SH-SY5Y (cell line): ENCODE data around the gene ERVFRD-1.

Experiments
- GATA2 ChIP-seq: IDR thresholded peaks from 2 replicates; pipeline ENCODE4 v1.6.1; 2011; ENCODE audit warnings: mild to moderate bottlenecking, low read depth, low read length
- GATA3 ChIP-seq: IDR thresholded peaks from 2 replicates; pipeline ENCODE4 v1.6.1; 2011; ENCODE audit warnings: low read depth, mild to moderate bottlenecking, low read length, moderate library complexity

ERVFRD-1 gene, protein sequence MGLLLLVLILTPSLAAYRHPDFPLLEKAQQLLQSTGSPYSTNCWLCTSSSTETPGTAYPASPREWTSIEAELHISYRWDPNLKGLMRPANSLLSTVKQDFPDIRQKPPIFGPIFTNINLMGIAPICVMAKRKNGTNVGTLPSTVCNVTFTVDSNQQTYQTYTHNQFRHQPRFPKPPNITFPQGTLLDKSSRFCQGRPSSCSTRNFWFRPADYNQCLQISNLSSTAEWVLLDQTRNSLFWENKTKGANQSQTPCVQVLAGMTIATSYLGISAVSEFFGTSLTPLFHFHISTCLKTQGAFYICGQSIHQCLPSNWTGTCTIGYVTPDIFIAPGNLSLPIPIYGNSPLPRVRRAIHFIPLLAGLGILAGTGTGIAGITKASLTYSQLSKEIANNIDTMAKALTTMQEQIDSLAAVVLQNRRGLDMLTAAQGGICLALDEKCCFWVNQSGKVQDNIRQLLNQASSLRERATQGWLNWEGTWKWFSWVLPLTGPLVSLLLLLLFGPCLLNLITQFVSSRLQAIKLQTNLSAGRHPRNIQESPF

DNA sequence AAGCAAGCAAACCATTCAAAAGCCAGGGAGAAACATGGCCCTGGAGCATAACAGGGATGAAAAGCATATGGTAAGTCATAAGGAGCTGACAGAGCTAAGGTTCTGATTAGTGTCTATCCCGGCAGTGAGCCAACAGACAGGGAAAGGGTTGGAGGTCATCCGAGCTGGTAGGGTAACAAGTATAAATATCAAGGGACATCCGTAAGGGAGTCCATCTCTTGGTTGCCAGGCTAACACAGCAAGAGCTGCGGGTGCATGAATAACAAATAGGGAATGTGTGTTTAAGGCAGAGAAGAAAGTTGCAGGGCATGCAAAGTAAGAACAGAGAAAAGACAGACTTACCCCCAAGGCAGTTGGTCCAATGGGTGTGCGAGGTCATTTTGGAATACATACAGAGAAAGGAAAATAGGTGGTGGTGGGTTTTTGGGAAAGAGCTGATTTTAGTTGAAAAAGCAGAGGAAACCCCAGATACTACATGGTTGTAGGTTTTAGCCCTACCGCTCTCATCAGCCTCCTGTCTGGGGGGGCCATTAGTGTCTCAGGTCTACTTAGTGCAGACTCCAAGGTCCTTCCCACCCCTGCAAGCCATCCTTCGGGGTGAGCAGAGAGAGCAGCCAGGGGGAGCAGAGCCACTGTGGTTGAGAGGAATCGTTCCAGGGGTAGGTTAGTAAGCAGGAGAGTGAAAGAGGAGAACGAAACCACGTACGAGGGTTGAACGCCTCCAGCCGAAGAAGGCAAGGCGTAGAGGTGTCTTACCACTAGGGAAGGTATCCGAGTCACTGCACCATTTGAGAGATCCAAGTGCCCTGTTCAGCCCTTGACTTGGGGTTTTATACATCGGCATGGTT is at the start of gene ERVFRD-1:
TSS of gene ERVFRD-1 (minus strand) at position 805 of the 848 bp plus-strand sequence. CDS start 6,415 bp downstream, outside the sequence.
- TF ChIP-seq GATA2 (no peak), GATA3 (no peak)

- TF ChIP-seq GATA2 (no peak), GATA3 (no peak)
Measured at GRCh38 chr6:11160199-11160598, 48.7 kb upstream of the ERVFRD-1 start.

GRCh38 chr6:11155589-11155988 is 44.1 kb upstream of the ERVFRD-1 start:
- TF ChIP-seq GATA3 (no peak), GATA2 (no peak)

- TF ChIP-seq GATA2: no peak
- no peak for TF ChIP-seq GATA3
Measured at GRCh38 chr6:11153447-11153846, 41.9 kb upstream of the ERVFRD-1 start.

DNA sequence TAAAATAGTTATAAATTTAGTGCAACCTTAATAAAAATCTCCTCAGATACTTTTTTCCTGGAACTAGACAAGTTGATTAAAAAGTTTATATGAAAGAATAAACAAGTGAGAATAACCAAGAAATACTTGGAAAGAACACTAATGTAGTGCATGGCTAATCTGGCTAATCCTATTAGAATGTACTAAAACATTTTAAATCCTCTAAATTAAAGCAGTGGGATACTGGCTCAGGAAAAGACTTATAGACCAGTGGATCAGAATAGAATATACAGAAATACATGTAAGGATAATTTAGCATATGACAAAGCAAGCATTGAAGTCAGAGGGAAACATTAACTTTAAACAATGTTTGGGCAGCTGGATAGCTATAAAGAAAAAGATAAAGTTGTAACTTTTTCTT is 41.1 kb upstream of the ERVFRD-1 start:
- TF ChIP-seq GATA3 (no peak), GATA2 (no peak)

DNA sequence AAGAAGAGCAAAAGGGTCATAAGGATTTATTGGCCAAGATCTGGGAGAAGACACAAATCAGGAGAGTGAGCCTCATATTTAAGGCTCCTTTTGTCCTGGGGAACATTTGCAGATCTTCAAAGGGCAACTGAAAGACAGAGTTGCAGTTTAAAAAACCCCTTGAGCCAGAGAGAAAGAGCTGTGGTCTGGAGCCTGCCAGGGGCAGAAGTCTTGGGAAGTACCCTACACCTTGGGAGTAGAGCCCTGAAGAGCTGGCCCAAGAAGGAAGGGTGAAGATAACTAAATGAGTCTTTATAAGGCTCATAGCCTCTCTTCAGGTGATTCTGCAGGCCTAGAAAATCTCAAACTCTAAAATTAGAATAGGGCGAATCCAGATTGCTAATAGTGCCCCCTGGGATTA is 40.0 kb upstream of the ERVFRD-1 start:
- TF ChIP-seq GATA3: no peak
- no peak for TF ChIP-seq GATA2

DNA sequence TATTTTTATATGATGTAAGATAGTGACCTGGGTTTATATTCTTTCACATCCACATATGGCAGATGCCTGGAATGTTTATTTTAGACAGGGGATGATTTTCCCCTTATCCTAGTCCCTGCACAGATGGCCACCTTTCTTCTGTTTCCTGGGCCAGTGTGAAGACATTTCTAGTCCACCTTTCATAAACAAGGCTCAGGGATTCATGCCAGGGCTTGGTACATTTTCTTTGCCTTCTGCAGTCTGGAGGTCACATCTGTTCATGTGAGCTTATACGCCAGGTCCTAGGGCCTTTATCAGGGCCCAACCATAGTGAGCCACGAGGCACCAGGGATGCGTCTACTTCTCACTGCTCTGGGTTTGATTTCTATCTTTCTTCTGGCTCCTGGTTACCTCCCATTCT is 38.0 kb upstream of the ERVFRD-1 start:
- no peak for TF ChIP-seq GATA3
- no peak for TF ChIP-seq GATA2

GRCh38 chr6:11146117-11146826 is 34.7 kb upstream of the ERVFRD-1 start:
- no peak for TF ChIP-seq GATA2
- no peak for TF ChIP-seq GATA3

DNA sequence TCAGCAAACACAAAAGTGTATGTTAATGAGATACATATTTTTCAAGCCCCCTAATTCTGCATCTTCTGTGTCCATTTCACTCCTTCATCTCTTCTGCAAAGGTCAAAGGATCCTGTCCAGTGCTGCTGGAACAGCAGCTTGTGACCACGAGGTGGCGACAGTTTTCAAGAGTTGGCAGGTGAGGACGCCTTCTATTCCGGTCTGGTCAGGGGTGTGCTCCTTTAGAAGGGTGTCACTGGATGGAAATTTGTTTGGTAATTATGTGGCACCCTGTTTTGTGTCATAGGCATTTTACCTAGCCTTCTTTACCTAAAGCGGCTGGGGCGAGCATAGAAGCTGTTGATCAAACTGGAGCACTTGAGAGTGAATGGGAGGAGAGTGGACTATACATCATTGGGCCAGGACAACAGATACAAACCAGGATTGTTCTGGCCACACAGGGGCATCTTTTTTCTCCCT is 32.9 kb upstream of the ERVFRD-1 start:
- no peak for TF ChIP-seq GATA2
- no peak for TF ChIP-seq GATA3

DNA sequence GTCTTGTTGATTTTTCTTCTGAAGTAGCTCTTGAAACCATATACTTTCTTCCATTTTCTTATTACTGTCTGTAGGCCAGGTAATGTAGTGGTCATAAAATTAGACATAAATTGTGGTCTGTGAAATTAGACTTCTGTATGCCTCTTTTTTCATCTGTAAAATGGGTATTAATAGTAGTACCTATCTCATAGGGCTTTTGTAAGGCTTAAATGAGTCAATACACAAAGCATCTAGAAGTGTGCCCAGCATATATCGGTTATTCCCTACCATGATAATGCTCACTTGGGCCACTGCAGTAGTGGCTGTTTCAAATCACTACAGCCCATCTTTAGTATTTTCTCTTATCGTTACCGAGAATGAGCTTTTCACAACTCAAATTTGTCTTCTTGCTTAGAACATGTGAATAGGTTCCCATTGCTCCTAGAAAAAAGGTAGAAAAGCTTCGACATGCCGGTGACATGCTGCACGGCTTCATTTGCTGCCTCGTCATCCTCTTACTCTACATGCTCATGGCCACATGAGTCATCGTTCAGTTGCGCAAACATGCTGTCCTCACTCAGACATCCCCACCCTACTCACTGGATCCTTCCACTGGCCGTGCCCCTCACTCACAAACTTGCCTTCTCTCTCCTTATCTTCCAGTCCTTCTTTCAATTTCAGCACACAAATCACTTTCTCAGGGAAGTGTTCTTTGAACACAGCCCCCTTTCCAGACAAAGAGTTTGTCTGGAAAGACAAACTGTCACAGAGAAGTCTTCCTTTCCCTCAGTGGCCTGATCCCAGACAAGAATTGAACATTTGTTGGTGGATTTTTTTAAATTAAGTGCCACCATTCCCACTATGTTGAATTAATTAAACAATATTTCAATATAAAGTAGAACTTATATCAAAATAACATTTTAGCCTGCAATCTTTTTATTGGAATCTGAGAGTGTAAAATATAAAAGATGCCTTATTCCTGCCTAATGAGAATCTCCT is 32.2 kb upstream of the ERVFRD-1 start:
- no peak for TF ChIP-seq GATA3
- no peak for TF ChIP-seq GATA2

DNA sequence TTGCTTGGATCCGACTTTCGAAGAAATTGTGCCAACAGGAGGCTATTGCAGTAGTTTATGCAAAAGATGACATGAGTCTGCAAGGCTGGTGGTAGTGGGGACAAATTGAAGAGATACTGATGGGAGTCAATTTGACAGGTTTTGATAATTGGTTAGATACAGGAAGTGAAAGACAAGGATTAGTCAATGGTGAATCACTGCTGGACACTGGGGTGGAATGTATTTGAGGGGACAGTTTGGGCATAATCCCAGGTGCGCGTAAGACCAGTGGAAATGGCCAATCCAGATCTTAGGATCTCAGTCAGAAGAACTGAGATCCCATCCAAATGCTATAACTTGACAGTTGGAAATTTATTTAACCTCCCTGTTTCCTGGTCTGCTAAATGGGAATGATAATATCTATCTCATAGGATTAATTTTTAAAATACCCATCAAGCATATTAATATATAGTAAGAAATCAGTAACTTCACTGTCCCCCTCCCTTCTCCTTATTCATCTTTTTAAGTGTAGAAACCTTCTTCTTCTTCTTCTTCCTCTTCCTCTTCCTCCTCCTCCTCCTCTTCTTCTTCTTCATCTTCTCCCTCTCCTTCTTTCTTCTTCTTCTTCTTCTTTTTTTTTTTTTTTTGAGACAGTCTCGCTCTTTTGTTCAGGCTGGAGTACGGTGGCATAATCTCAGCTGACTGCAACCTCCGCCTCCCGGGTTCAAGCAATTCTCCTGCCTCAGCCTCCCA is 30.9 kb upstream of the ERVFRD-1 start:
- TF ChIP-seq GATA2 (no peak), GATA3 (no peak)

- TF ChIP-seq GATA2 (no peak), GATA3 (no peak)
Measured at GRCh38 chr6:11141295-11141694, 29.8 kb upstream of the ERVFRD-1 start.
